Thymus (tissue), 11 donors: ENCODE results near the gene OR6C6. TPM values are rescaled to one million over a fixed set of nuclear protein-coding genes. Genes with fewer than 3 reads are reported as not detected.

Source experiments
- DNase-seq, 9 donors: peaks; one replicate each; pipeline ENCODE4 v3.0.0-alpha.2; 2013; ENCODE audit warnings: low spot score in 9 of 9, low read depth in 6 of 9, missing footprints in 1 of 9
- H3K27ac ChIP-seq, 2 donors: one replicate each; pipeline ENCODE4 v1.5.1; 2013; ENCODE audit warnings: control low read depth in 1 of 2, low read depth in 1 of 2, low read length in 1 of 2, mild to moderate bottlenecking in 1 of 2, moderate library complexity in 1 of 2
- H3K27me3 ChIP-seq, 2 donors: one replicate each; pipeline ENCODE4 v1.5.1; 2013; ENCODE audit warnings: low read length in 1 of 2; ENCODE audit not compliant: control insufficient read depth in 2 of 2, insufficient read depth in 1 of 2
- H3K36me3 ChIP-seq, 2 donors: one replicate each; pipeline ENCODE4 v1.5.1; 2013; ENCODE audit warnings: low read length in 1 of 2, mild to moderate bottlenecking in 1 of 2, moderate library complexity in 1 of 2; ENCODE audit not compliant: control insufficient read depth in 2 of 2, insufficient read depth in 2 of 2
- H3K4me1 ChIP-seq, 2 donors: one replicate each; pipeline ENCODE4 v1.5.1; 2013; ENCODE audit warnings: low read length in 2 of 2; ENCODE audit not compliant: control insufficient read depth in 2 of 2, insufficient read depth in 2 of 2
- H3K4me3 ChIP-seq, 2 donors: one replicate each; pipeline ENCODE4 v1.5.1; 2013; ENCODE audit warnings: low read length in 2 of 2, control low read depth in 1 of 2, mild to moderate bottlenecking in 1 of 2
- H3K9me3 ChIP-seq, 2 donors: one replicate each; pipeline ENCODE4 v1.5.1; 2013; ENCODE audit warnings: low read length in 1 of 2, mild to moderate bottlenecking in 1 of 2; ENCODE audit not compliant: control insufficient read depth in 2 of 2, insufficient read depth in 1 of 2
- WGBS: extraction: QIAGEN DNeasy Blood & Tissue Kit; methylation state at CpG from one replicate; pipeline ENCODE4 v1.1.7; 2013; 5-methylcytosine and 5-hydroxymethylcytosine counted together
- polyA plus RNA-seq: library from polyadenylated mRNA; stranded (reverse); fragments of 200-250 nt; gene quantifications from one replicate; pipeline ENCODE4 v1.2.3, GENCODE V29; 2013
- total RNA-seq: library from RNA; stranded (reverse); fragments of 120-200 nt; gene quantifications from one replicate; pipeline ENCODE4 v1.2.4, GENCODE V29; 2013
- donor health status: healthy.

Gene OR6C6
- total and polyA plus RNA-seq, 2 donors, result not detected

- H3K4me3 ChIP-seq, result no peak overlapping the region
- H3K36me3 ChIP-seq, result no peaks in the 10 kb centered on the region
- no peaks in the 10 kb centered on the region for H3K27me3 ChIP-seq
- DNase-seq, result no peak
- H3K9me3 ChIP-seq, result no peaks in the 10 kb centered on the region
- WGBS, result 95% methylated on average over 4 of the region's 4 CpGs
- no peak overlapping the region for H3K27ac ChIP-seq
- H3K4me1 ChIP-seq, result no peaks in the 10 kb centered on the region
Measured at GRCh38 chr12:55256831-55257230, 39.5 kb downstream of the OR6C6 start.

DNA sequence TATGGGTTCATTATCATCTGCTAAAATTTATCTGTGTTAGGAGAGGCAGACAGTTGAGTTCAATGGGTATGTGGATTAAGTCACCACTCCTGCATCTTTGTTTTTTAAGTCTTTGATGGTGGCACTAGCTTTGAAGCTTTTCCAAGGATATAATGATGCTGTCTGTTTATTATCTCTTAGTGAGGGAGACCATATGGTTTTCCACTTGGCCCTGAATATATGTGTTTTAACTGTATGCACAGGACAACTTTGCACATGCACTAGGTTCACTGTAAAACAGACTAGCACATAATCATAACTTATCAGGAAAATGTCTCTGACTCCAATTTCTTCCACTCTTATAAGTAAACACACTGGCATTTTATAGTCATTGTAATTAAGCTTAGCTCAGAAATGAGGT lies 43.1 kb downstream of the OR6C6 start:
- Histone ChIP-seq H3K4me1 (no peaks in the 10 kb centered on the region), H3K9me3 (no peaks in the 10 kb centered on the region), H3K27ac (no peak overlapping the region), H3K27me3 (no peaks in the 10 kb centered on the region), H3K36me3 (no peaks in the 10 kb centered on the region), H3K4me3 (no peak overlapping the region)
- no peak for DNase-seq

DNA sequence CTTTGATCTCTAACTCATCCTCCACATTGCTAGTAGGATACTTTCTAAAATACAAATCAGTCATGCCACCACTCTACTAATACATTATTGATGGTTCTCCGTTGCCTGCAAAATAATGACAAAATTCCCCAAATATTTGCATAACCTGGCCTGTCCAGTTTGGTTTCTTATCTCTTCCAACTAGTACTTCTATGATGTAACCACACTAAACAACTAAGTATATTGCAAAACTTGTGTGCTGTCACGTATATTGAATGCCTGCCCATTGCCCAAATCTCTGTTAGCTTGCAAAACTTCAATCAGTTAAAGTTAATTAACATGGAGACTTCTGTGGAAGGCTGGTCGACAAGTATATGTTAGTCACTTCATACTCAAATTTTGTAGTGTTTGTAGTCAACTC lies 45.4 kb downstream of the OR6C6 start:
- Histone ChIP-seq H3K4me1 (no peaks in the 10 kb centered on the region), H3K27ac (no peak overlapping the region), H3K36me3 (no peaks in the 10 kb centered on the region), H3K27me3 (no peaks in the 10 kb centered on the region), H3K4me3 (no peak overlapping the region), H3K9me3 (no peaks in the 10 kb centered on the region)
- 71% methylated on average over 3 of the region's 3 CpGs for WGBS
- no peak for DNase-seq

GRCh38 chr12:55246159-55246558 lies 50.2 kb downstream of the OR6C6 start:
- Histone ChIP-seq H3K27ac (no peak overlapping the region), H3K4me3 (no peak overlapping the region), H3K36me3 (no peaks in the 10 kb centered on the region), H3K4me1 (no peaks in the 10 kb centered on the region), H3K9me3 (no peaks in the 10 kb centered on the region), H3K27me3 (no peaks in the 10 kb centered on the region)
- no peak for DNase-seq
- WGBS, result 90% methylated on average over 1 of the region's 1 CpG

GRCh38 chr12:55244309-55244708 lies 52.1 kb downstream of the OR6C6 start, which contains the start of gene OR6C74:
OR6C74 (plus strand) TSS chr12:55244609; CDS start chr12:55247288, 2,679 bp downstream.
- Histone ChIP-seq H3K27me3 (no peaks in the 10 kb centered on the region), H3K4me1 (no peaks in the 10 kb centered on the region), H3K4me3 (no peak within 1 kb of the TSS), H3K36me3 (no peaks in the 10 kb centered on the region), H3K27ac (no peak within 1 kb of the TSS), H3K9me3 (no peaks in the 10 kb centered on the region)
- WGBS, result 93% methylated on average over 3 of the region's 3 CpGs
- no peak for DNase-seq

Other genes starting within 250 kb of the OR6C6 start
- not detected for gene OR9K2, start 170.2 kb downstream of the OR6C6 start, total RNA-seq
- gene OR9K2, start 170.2 kb downstream of the OR6C6 start, polyA plus RNA-seq, result not detected
- gene OR10A7, start 75.5 kb downstream of the OR6C6 start, total RNA-seq, result not detected
- gene OR10A7, start 75.5 kb downstream of the OR6C6 start, polyA plus RNA-seq, result not detected
- gene OR6C74, start 52.0 kb downstream of the OR6C6 start, total RNA-seq, result not detected
- gene OR6C74, start 52.0 kb downstream of the OR6C6 start, polyA plus RNA-seq, result not detected
- not detected for gene OR6C1, start 17.8 kb upstream of the OR6C6 start, total RNA-seq
- not detected for gene OR6C1, start 17.8 kb upstream of the OR6C6 start, polyA plus RNA-seq
- not detected for gene OR6C3, start 34.2 kb upstream of the OR6C6 start, total RNA-seq
- not detected for gene OR6C3, start 34.2 kb upstream of the OR6C6 start, polyA plus RNA-seq
- not detected for gene OR6C75, start 66.4 kb upstream of the OR6C6 start, total RNA-seq
- not detected for gene OR6C75, start 66.4 kb upstream of the OR6C6 start, polyA plus RNA-seq
- not detected for gene OR6C65, start 104.0 kb upstream of the OR6C6 start, total RNA-seq
- gene OR6C65, start 104.0 kb upstream of the OR6C6 start, polyA plus RNA-seq, result 0.02 TPM
- not detected for gene OR6C76, start 129.7 kb upstream of the OR6C6 start, total RNA-seq
- gene OR6C76, start 129.7 kb upstream of the OR6C6 start, polyA plus RNA-seq, result not detected
- gene OR6C2, start 147.5 kb upstream of the OR6C6 start, total RNA-seq, result not detected
- not detected for gene OR6C2, start 147.5 kb upstream of the OR6C6 start, polyA plus RNA-seq
- not detected for gene OR6C70, start 173.6 kb upstream of the OR6C6 start, total RNA-seq
- gene OR6C70, start 173.6 kb upstream of the OR6C6 start, polyA plus RNA-seq, result not detected
- gene OR6C68, start 195.8 kb upstream of the OR6C6 start, total RNA-seq, result not detected
- not detected for gene OR6C68, start 195.8 kb upstream of the OR6C6 start, polyA plus RNA-seq